WTC11 (cell line): ENCODE results near the gene PRKCE. TPM values are rescaled to one million over a fixed set of nuclear protein-coding genes. Genes with fewer than 3 reads are reported as not detected.

Experiments
- ATAC-seq: fragments of 200-7000 bp; cut with Tn5 transposase; 2 replicates; pipeline ENCODE4 v1.10.0; 2021; ENCODE audit warnings: mild to moderate bottlenecking, moderate library complexity
- CTCF ChIA-PET: fragments of 300-600 bp; sonication (Branson Sonifier 250); formaldehyde crosslinking; loops from one replicate; lab custom pipeline; 2021; ENCODE audit warnings: antibody characterized with exemption; lab: Charles Lee
- POLR2A ChIA-PET: fragments of 350-600 bp; sonication (Branson Sonifier 250); formaldehyde crosslinking; loops from one replicate; lab custom pipeline; 2021; ENCODE audit warnings: antibody characterized with exemption; lab: Charles Lee
- DNase-seq: peaks from one replicate; pipeline ENCODE4 v3.0.0; 2021; ENCODE audit warnings: low spot score
- H3K27ac Mint-ChIP-seq: 2 replicates; pipeline ENCODE4 v1.8.0; 2021; ENCODE audit warnings: mixed read lengths
- H3K27me3 Mint-ChIP-seq: 2 replicates; pipeline ENCODE4 v1.8.0; 2021; ENCODE audit warnings: low read depth, mild to moderate bottlenecking, moderate library complexity, mixed read lengths
- H3K36me3 Mint-ChIP-seq: 2 replicates; pipeline ENCODE4 v1.8.0; 2021; ENCODE audit warnings: mixed read lengths
- H3K4me1 Mint-ChIP-seq: 2 replicates; pipeline ENCODE4 v1.8.0; 2022; ENCODE audit warnings: mixed read lengths
- H3K4me3 Mint-ChIP-seq: 2 replicates; pipeline ENCODE4 v1.8.0; 2021; ENCODE audit warnings: mild to moderate bottlenecking, moderate library complexity, mixed read lengths
- H3K9me3 Mint-ChIP-seq: 2 replicates; pipeline ENCODE4 v1.8.0; 2021; ENCODE audit warnings: mixed read lengths
- AFF4 ChIP-seq: sonication (generic); formaldehyde crosslinking; IDR thresholded peaks from 2 replicates; pipeline ENCODE4 v1.8.1; 2023; ENCODE audit warnings: mild to moderate bottlenecking, missing genetic modification reagents, borderline replicate concordance
- GABPB1 ChIP-seq: sonication (generic); formaldehyde crosslinking; IDR thresholded peaks from 2 replicates; pipeline ENCODE4 v1.8.1; 2023; ENCODE audit warnings: mild to moderate bottlenecking, missing genetic modification reagents
- JUN ChIP-seq: sonication (generic); formaldehyde crosslinking; IDR thresholded peaks from 2 replicates; pipeline ENCODE4 v1.8.0; 2023; ENCODE audit warnings: mild to moderate bottlenecking, missing genetic modification reagents
- MYBL2 ChIP-seq: sonication (generic); formaldehyde crosslinking; IDR thresholded peaks from 2 replicates; pipeline ENCODE4 v1.8.1; 2023; ENCODE audit warnings: mild to moderate bottlenecking, moderate library complexity, missing genetic modification reagents
- NR3C1 ChIP-seq: sonication (generic); formaldehyde crosslinking; conservative IDR thresholded peaks from 2 replicates; pipeline ENCODE4 v1.8.1; 2023; ENCODE audit warnings: low read depth, mild to moderate bottlenecking, missing genetic modification reagents
- RORB ChIP-seq: fragments of 250-450 bp; sonication (Bioruptor Pico); IDR thresholded peaks from 2 replicates; pipeline ENCODE4 v1.9.0; 2021; ENCODE audit warnings: mild to moderate bottlenecking
- SMAD3 ChIP-seq: sonication (generic); formaldehyde crosslinking; IDR thresholded peaks from 2 replicates; pipeline ENCODE4 v1.8.0; 2022; ENCODE audit warnings: missing genetic modification reagents, mild to moderate bottlenecking, borderline replicate concordance
- SOX15 ChIP-seq: fragments of 250-450 bp; sonication (Bioruptor Pico); IDR thresholded peaks from 2 replicates; pipeline ENCODE4 v1.9.0; 2021; ENCODE audit warnings: mild to moderate bottlenecking
- SP1 ChIP-seq: sonication (generic); formaldehyde crosslinking; conservative IDR thresholded peaks from 2 replicates; pipeline ENCODE4 v1.8.1; 2022; ENCODE audit warnings: missing genetic modification reagents
- ZNF138 ChIP-seq: sonication (generic); formaldehyde crosslinking; conservative IDR thresholded peaks from 2 replicates; pipeline ENCODE4 v1.8.1; 2022; ENCODE audit warnings: mild to moderate bottlenecking, moderate library complexity, missing genetic modification reagents
- ZNF219 ChIP-seq: sonication (generic); formaldehyde crosslinking; IDR thresholded peaks from 2 replicates; pipeline ENCODE4 v1.8.0; 2023; ENCODE audit warnings: missing genetic modification reagents, mild to moderate bottlenecking, borderline replicate concordance
- ZNF232 ChIP-seq: sonication (generic); formaldehyde crosslinking; IDR thresholded peaks from 2 replicates; pipeline ENCODE4 v1.8.0; 2022; ENCODE audit warnings: mild to moderate bottlenecking, missing genetic modification reagents
- ZNF263 ChIP-seq: sonication (generic); formaldehyde crosslinking; IDR thresholded peaks from 2 replicates; pipeline ENCODE4 v1.8.1; 2022; ENCODE audit warnings: low read depth, mild to moderate bottlenecking, moderate library complexity, missing genetic modification reagents
- ZNF423 ChIP-seq: fragments of 250-450 bp; sonication (Bioruptor Pico); IDR thresholded peaks from 2 replicates; pipeline ENCODE4 v2.1.2; 2022; ENCODE audit warnings: mild to moderate bottlenecking, moderate library complexity
- total RNA-seq: library from RNA; stranded (reverse); gene quantifications from 3 replicates; pipeline ENCODE4 v1.2.3, GENCODE V29; 2021
- TF ChIP-seq, protein P1 (sequence below): sonication (generic); formaldehyde crosslinking; IDR thresholded peaks from 2 replicates; pipeline ENCODE4 v1.8.1; 2023; ENCODE audit warnings: mild to moderate bottlenecking, missing genetic modification reagents
- TF ChIP-seq, protein P2 (sequence below): fragments of 200-600 bp; IDR thresholded peaks from 2 replicates; pipeline ENCODE4 v1.8.0; 2022; ENCODE audit warnings: antibody characterized with exemption
- TF ChIP-seq, protein P3 (sequence below): sonication (generic); formaldehyde crosslinking; IDR thresholded peaks from 2 replicates; pipeline ENCODE4 v1.8.1; 2022; ENCODE audit warnings: missing genetic modification reagents, borderline replicate concordance
- TF ChIP-seq, protein P4 (sequence below): fragments of 250-450 bp; sonication (Bioruptor Pico); IDR thresholded peaks from 2 replicates; pipeline ENCODE4 v1.9.0; 2021; ENCODE audit warnings: mild to moderate bottlenecking, borderline replicate concordance

PRKCE gene
- total RNA-seq, 1 experiment from 2014 or later = 5.8 TPM

DNA sequence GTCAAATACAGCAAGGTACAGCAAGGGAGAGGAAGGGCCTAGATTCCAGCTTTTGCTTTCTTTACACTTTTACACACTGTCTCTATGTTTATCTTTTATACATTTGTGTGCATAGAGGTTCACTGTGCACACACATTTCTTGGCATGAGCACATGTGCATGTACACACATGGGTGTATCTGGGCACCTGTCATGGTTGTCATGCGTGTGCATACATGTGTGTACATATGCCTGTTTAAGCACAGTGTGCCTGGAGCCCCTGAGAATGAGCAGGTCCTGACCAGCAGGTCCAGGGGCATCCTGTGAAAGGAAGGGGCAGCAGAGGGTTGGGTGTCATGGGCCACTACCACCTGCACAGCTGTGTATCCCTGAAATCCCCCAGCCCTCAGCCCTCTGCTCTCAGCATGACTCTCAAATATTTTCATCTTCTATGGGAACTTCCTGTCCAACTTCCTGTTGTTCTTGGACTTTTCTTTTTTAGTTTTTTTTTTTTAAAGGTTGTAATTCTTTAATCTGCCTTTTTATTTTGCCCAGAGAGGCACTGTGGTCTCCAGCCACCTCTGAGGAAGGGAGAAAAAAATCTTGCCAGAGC is 548.7 kb downstream of the PRKCE start:
- Mint-ChIP-seq H3K27me3 (peaks cover 4% of the 10 kb centered on the region; the same call in 1 of the 2 replicates), H3K36me3 (0 out of 2 replicates have a peak, but pooled peaks cover 2% of the 10 kb centered on the region), H3K27ac (no peak overlapping the region), H3K4me3 (no peak overlapping the region), H3K9me3 (peaks cover 28% of the 10 kb centered on the region), H3K4me1 (peaks cover 8% of the 10 kb centered on the region)
- ATAC-seq = no peak
- TF ChIP-seq ZNF138 (no peak), NR3C1 (CRISPR knock-in tag) (no peak), MYBL2 (CRISPR knock-in tag) (no peak), JUN (no peak), AFF4 (CRISPR knock-in tag) (no peak), ZNF263 (CRISPR knock-in tag) (no peak), SP1 (no peak), ZNF232 (CRISPR knock-in tag) (no peak), ZNF219 (no peak), SOX15 (no peak), SMAD3 (CRISPR knock-in tag) (no peak), RORB (CRISPR knock-in tag) (no peak), GABPB1 (no peak), ZNF423 (CRISPR knock-in tag) (no peak)
- TF ChIP-seq, protein P1, sequence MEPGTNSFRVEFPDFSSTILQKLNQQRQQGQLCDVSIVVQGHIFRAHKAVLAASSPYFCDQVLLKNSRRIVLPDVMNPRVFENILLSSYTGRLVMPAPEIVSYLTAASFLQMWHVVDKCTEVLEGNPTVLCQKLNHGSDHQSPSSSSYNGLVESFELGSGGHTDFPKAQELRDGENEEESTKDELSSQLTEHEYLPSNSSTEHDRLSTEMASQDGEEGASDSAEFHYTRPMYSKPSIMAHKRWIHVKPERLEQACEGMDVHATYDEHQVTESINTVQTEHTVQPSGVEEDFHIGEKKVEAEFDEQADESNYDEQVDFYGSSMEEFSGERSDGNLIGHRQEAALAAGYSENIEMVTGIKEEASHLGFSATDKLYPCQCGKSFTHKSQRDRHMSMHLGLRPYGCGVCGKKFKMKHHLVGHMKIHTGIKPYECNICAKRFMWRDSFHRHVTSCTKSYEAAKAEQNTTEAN (CRISPR knock-in tag) = no peak
- TF ChIP-seq, protein P2, sequence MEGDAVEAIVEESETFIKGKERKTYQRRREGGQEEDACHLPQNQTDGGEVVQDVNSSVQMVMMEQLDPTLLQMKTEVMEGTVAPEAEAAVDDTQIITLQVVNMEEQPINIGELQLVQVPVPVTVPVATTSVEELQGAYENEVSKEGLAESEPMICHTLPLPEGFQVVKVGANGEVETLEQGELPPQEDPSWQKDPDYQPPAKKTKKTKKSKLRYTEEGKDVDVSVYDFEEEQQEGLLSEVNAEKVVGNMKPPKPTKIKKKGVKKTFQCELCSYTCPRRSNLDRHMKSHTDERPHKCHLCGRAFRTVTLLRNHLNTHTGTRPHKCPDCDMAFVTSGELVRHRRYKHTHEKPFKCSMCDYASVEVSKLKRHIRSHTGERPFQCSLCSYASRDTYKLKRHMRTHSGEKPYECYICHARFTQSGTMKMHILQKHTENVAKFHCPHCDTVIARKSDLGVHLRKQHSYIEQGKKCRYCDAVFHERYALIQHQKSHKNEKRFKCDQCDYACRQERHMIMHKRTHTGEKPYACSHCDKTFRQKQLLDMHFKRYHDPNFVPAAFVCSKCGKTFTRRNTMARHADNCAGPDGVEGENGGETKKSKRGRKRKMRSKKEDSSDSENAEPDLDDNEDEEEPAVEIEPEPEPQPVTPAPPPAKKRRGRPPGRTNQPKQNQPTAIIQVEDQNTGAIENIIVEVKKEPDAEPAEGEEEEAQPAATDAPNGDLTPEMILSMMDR = no peak
- TF ChIP-seq, protein P3, sequence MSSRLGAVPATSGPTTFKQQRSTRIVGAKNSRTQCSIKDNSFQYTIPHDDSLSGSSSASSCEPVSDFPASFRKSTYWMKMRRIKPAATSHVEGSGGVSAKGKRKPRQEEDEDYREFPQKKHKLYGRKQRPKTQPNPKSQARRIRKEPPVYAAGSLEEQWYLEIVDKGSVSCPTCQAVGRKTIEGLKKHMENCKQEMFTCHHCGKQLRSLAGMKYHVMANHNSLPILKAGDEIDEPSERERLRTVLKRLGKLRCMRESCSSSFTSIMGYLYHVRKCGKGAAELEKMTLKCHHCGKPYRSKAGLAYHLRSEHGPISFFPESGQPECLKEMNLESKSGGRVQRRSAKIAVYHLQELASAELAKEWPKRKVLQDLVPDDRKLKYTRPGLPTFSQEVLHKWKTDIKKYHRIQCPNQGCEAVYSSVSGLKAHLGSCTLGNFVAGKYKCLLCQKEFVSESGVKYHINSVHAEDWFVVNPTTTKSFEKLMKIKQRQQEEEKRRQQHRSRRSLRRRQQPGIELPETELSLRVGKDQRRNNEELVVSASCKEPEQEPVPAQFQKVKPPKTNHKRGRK (CRISPR knock-in tag) = no peak
- TF ChIP-seq, protein P4, sequence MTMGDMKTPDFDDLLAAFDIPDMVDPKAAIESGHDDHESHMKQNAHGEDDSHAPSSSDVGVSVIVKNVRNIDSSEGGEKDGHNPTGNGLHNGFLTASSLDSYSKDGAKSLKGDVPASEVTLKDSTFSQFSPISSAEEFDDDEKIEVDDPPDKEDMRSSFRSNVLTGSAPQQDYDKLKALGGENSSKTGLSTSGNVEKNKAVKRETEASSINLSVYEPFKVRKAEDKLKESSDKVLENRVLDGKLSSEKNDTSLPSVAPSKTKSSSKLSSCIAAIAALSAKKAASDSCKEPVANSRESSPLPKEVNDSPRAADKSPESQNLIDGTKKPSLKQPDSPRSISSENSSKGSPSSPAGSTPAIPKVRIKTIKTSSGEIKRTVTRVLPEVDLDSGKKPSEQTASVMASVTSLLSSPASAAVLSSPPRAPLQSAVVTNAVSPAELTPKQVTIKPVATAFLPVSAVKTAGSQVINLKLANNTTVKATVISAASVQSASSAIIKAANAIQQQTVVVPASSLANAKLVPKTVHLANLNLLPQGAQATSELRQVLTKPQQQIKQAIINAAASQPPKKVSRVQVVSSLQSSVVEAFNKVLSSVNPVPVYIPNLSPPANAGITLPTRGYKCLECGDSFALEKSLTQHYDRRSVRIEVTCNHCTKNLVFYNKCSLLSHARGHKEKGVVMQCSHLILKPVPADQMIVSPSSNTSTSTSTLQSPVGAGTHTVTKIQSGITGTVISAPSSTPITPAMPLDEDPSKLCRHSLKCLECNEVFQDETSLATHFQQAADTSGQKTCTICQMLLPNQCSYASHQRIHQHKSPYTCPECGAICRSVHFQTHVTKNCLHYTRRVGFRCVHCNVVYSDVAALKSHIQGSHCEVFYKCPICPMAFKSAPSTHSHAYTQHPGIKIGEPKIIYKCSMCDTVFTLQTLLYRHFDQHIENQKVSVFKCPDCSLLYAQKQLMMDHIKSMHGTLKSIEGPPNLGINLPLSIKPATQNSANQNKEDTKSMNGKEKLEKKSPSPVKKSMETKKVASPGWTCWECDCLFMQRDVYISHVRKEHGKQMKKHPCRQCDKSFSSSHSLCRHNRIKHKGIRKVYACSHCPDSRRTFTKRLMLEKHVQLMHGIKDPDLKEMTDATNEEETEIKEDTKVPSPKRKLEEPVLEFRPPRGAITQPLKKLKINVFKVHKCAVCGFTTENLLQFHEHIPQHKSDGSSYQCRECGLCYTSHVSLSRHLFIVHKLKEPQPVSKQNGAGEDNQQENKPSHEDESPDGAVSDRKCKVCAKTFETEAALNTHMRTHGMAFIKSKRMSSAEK = no peak
- ChIA-PET CTCF (interaction anchor here (1.9 kb wide), 1 partner anchor 15 kb away, joined by 7 read pairs; no protein-coding TSS in a partner anchor), POLR2A (no interaction called here)
- DNase-seq = no peak
